Tibial nerve (tissue), 4 donors: ENCODE measurements around the gene CAD. TPM values are rescaled to one million over a fixed set of nuclear protein-coding genes. Genes with fewer than 3 reads are reported as not detected.

Experiments used
- DNase-seq, 2 donors: peaks; one replicate each; pipeline ENCODE4 v3.0.0-alpha.2; 2019; ENCODE audit warnings: low spot score in 2 of 2
- H3K27ac ChIP-seq, 4 donors: fragments of 200-600 bp; sonication (generic) in 3 of 4; one replicate each; pipeline ENCODE4 v1.5.1; 2017 to 2019; ENCODE audit warnings: mild to moderate bottlenecking in 1 of 4
- H3K27me3 ChIP-seq, 2 donors: fragments of 200-600 bp; sonication (generic) in 1 of 2; one replicate each; pipeline versions ENCODE4 v1.5.1 to v1.6.0; 2017 to 2019
- H3K36me3 ChIP-seq, 3 donors: fragments of 200-600 bp; sonication (generic); one replicate each; pipeline ENCODE4 v1.5.1; 2018 to 2019
- H3K4me1 ChIP-seq, 4 donors: fragments of 200-600 bp; sonication (generic) in 3 of 4; one replicate each; pipeline ENCODE4 v1.5.1; 2017 to 2019
- H3K4me3 ChIP-seq, 4 donors: fragments of 200-600 bp; sonication (generic) in 3 of 4; one replicate each; pipeline ENCODE4 v1.5.1; 2017 to 2019; ENCODE audit warnings: mild to moderate bottlenecking in 1 of 4, moderate library complexity in 1 of 4
- H3K9me3 ChIP-seq, 4 donors: fragments of 200-600 bp; sonication (generic) in 3 of 4; one replicate each; pipeline ENCODE4 v1.5.1; 2017 to 2019
- CTCF ChIP-seq, 5 experiments: fragments of 200-600 bp in 3 of 5; fragments of 450-650 bp in 2 of 5; sonication (generic) in 3 of 5; IDR thresholded peaks; one replicate each; pipeline ENCODE4 v1.5.1; 2016 to 2019; ENCODE audit warnings: antibody characterized with exemption in 5 of 5, mild to moderate bottlenecking in 3 of 5, moderate library complexity in 2 of 5
- EP300 ChIP-seq, 2 donors: sonication (generic); formaldehyde crosslinking; IDR thresholded peaks; one replicate each; pipeline ENCODE4 v1.6.1; 2017; ENCODE audit warnings: antibody characterized with exemption in 2 of 2, mild to moderate bottlenecking in 1 of 2
- POLR2A ChIP-seq, 2 donors: fragments of 450-650 bp; IDR thresholded peaks; one replicate each; pipeline ENCODE4 v1.6.1; 2017; ENCODE audit warnings: antibody characterized with exemption in 2 of 2, mild to moderate bottlenecking in 2 of 2, moderate library complexity in 2 of 2
- WGBS, 2 donors: methylation state at CpG; one replicate each; pipeline ENCODE4 v1.1.5; 2018; 5-methylcytosine and 5-hydroxymethylcytosine counted together
- total RNA-seq, 4 donors: library from RNA; depleted of rRNA; stranded (reverse); fragments of >200 nt; gene quantifications; one replicate each; pipeline ENCODE4 v1.1.0, GENCODE V29; 2016

CAD gene
- total RNA-seq, 4 donors from 2014 or later = 18.6 to 69.6 (median 32.9) TPM

GRCh38 chr2:27243391-27244130 is 26.4 kb downstream of the CAD start:
- 77 to 85% methylated on average over 19 of the region's 19 CpGs for WGBS, 2 donors
- TF ChIP-seq POLR2A (IDR thresholded peaks at IDR 0.05) (no peak), EP300 (IDR thresholded peaks at IDR 0.05) (no peak), CTCF (IDR thresholded peaks at IDR 0.05) (no peak)
- Histone ChIP-seq H3K36me3 (peaks cover 6 to 62% (median 19%) of the 10 kb centered on the region in 3 donors), H3K4me1 (no peaks in the 10 kb centered on the region), H3K9me3 (no peaks in the 10 kb centered on the region), H3K27ac (no peak overlapping the region), H3K27me3 (no peaks in the 10 kb centered on the region), H3K4me3 (no peak overlapping the region)
- no peak for DNase-seq

- no peak for TF ChIP-seq CTCF (IDR thresholded peaks at IDR 0.05)
- TF ChIP-seq EP300 (IDR thresholded peaks at IDR 0.05) = no peak
- TF ChIP-seq POLR2A (IDR thresholded peaks at IDR 0.05) = no peak
These were observed 27.9 kb downstream of the CAD start for GRCh38 chr2:27245116-27245515.

GRCh38 chr2:27245626-27246025 is 28.5 kb downstream of the CAD start:
- no peak for DNase-seq
- Histone ChIP-seq H3K36me3 (peaks cover 3 to 41% (median 8%) of the 10 kb centered on the region in 3 donors), H3K27ac (no peak overlapping the region), H3K27me3 (peaks cover 0 to 11% of the 10 kb centered on the region in 2 donors), H3K4me1 (peaks cover 0 to 6% (median 0%) of the 10 kb centered on the region in 4 donors), H3K4me3 (no peak overlapping the region), H3K9me3 (no peaks in the 10 kb centered on the region)
- WGBS, 2 donors = 66 to 81% methylated on average over 4 of the region's 4 CpGs
- TF ChIP-seq POLR2A (IDR thresholded peaks at IDR 0.05) = no peak

More at GRCh38 chr2:27245116-27245515, 27.9 kb downstream of the CAD start:
- Histone ChIP-seq H3K9me3 (no peaks in the 10 kb centered on the region), H3K27ac (no peak overlapping the region), H3K4me3 (no peak overlapping the region), H3K36me3 (peaks cover 3 to 46% (median 11%) of the 10 kb centered on the region in 3 donors), H3K4me1 (peaks cover 0 to 1% (median 0%) of the 10 kb centered on the region in 4 donors), H3K27me3 (peaks cover 0 to 6% of the 10 kb centered on the region in 2 donors)
- 69 to 70% methylated on average over 10 of the region's 10 CpGs for WGBS, 2 donors
- DNase-seq = no peak

- no peaks in the 10 kb centered on the region for H3K9me3 ChIP-seq
- no peak for DNase-seq
- H3K27ac ChIP-seq = no peak overlapping the region
- H3K27me3 ChIP-seq = peaks cover 0 to 32% of the 10 kb centered on the region in 2 donors
- peaks cover 0 to 18% (median 6%) of the 10 kb centered on the region in 3 donors for H3K36me3 ChIP-seq
- WGBS, 2 donors = 83 to 93% methylated on average over 4 of the region's 4 CpGs
- peaks cover 0 to 7% (median 0%) of the 10 kb centered on the region in 4 donors for H3K4me1 ChIP-seq
- H3K4me3 ChIP-seq = no peak overlapping the region
- no peak for TF ChIP-seq POLR2A (IDR thresholded peaks at IDR 0.05)
- no peak for TF ChIP-seq EP300 (IDR thresholded peaks at IDR 0.05)
- TF ChIP-seq CTCF (IDR thresholded peaks at IDR 0.05) = no peak
These were observed 30.7 kb downstream of the CAD start for GRCh38 chr2:27247893-27248292.

- Histone ChIP-seq H3K36me3 (peaks cover 0 to 4% (median 0%) of the 10 kb centered on the region in 3 donors), H3K27ac (no peak overlapping the region), H3K9me3 (no peaks in the 10 kb centered on the region), H3K4me1 (peaks cover 0 to 7% (median 0%) of the 10 kb centered on the region in 4 donors), H3K4me3 (no peak overlapping the region), H3K27me3 (peaks cover 0 to 44% of the 10 kb centered on the region in 2 donors)
- WGBS, 2 donors = 30 to 50% methylated on average over 12 of the region's 12 CpGs
- TF ChIP-seq EP300 (IDR thresholded peaks at IDR 0.05) = no peak
- no peak for TF ChIP-seq POLR2A (IDR thresholded peaks at IDR 0.05)
- TF ChIP-seq CTCF (IDR thresholded peaks at IDR 0.05) = no peak
- no peak for DNase-seq
These were observed 32.2 kb downstream of the CAD start for GRCh38 chr2:27249159-27249890.
